Ishikawa (cell line): Measurements from ENCODE around the gene CHORDC1.

Source experiments
- CREB1 ChIP-seq: IDR thresholded peaks from 2 replicates; pipeline ENCODE4 v1.6.1; 2012; ENCODE audit warnings: low read depth
- EGR1 ChIP-seq: IDR thresholded peaks from 2 replicates; pipeline ENCODE4 v1.6.1; 2012
- EP300 ChIP-seq: IDR thresholded peaks from 2 replicates; pipeline ENCODE4 v1.6.1; 2012; ENCODE audit warnings: borderline replicate concordance
- NFIC ChIP-seq: IDR thresholded peaks from 2 replicates; pipeline ENCODE4 v1.6.1; 2012
- RAD21 ChIP-seq: IDR thresholded peaks from 2 replicates; pipeline ENCODE4 v1.6.1; 2012; ENCODE audit warnings: low read depth
- TAF1 ChIP-seq: IDR thresholded peaks from 2 replicates; pipeline ENCODE4 v1.6.1; 2012; ENCODE audit warnings: low read depth, mild to moderate bottlenecking
- TCF12 ChIP-seq: IDR thresholded peaks from 2 replicates; pipeline ENCODE4 v1.6.1; 2012; ENCODE audit warnings: low read depth
- TEAD4 ChIP-seq: IDR thresholded peaks from 2 replicates; pipeline ENCODE4 v1.6.1; 2012
- TF ChIP-seq, protein P1 (sequence below): IDR thresholded peaks from 2 replicates; pipeline ENCODE4 v1.6.1; 2012; ENCODE audit warnings: low read depth, mild to moderate bottlenecking
- TF ChIP-seq, protein P2 (sequence below): IDR thresholded peaks from 2 replicates; pipeline ENCODE4 v1.6.1; 2012
- TF ChIP-seq, protein P3 (sequence below): IDR thresholded peaks from 2 replicates; pipeline ENCODE4 v1.6.1; 2012

DNA sequence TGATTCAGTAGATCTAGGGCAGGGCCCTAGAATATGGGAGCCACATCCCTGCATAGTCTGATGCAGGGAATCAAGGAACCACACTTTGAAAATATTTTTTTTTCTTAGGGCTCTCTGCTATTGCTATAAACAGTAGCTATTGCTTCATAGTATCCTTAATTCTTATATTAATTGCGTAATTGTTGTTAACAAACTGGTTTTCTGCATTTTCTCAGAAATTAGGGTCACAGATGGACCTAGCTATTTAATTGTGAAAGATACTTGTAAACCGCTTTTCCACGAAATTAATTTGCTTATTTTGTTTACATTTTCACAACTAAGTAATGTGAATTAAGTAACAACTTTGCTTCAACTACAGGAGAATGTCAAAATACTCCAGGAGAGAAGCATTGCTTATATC lies 54.3 kb downstream of the CHORDC1 start:
- TF ChIP-seq EP300 (no peak), CREB1 (no peak), TAF1 (no peak), TCF12 (no peak), RAD21 (no peak), TEAD4 (no peak), NFIC (no peak), EGR1 (no peak)
- TF ChIP-seq, protein P1, sequence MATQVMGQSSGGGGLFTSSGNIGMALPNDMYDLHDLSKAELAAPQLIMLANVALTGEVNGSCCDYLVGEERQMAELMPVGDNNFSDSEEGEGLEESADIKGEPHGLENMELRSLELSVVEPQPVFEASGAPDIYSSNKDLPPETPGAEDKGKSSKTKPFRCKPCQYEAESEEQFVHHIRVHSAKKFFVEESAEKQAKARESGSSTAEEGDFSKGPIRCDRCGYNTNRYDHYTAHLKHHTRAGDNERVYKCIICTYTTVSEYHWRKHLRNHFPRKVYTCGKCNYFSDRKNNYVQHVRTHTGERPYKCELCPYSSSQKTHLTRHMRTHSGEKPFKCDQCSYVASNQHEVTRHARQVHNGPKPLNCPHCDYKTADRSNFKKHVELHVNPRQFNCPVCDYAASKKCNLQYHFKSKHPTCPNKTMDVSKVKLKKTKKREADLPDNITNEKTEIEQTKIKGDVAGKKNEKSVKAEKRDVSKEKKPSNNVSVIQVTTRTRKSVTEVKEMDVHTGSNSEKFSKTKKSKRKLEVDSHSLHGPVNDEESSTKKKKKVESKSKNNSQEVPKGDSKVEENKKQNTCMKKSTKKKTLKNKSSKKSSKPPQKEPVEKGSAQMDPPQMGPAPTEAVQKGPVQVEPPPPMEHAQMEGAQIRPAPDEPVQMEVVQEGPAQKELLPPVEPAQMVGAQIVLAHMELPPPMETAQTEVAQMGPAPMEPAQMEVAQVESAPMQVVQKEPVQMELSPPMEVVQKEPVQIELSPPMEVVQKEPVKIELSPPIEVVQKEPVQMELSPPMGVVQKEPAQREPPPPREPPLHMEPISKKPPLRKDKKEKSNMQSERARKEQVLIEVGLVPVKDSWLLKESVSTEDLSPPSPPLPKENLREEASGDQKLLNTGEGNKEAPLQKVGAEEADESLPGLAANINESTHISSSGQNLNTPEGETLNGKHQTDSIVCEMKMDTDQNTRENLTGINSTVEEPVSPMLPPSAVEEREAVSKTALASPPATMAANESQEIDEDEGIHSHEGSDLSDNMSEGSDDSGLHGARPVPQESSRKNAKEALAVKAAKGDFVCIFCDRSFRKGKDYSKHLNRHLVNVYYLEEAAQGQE, result no peak
- TF ChIP-seq, protein P2, sequence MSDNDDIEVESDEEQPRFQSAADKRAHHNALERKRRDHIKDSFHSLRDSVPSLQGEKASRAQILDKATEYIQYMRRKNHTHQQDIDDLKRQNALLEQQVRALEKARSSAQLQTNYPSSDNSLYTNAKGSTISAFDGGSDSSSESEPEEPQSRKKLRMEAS, result no peak
- TF ChIP-seq, protein P3, sequence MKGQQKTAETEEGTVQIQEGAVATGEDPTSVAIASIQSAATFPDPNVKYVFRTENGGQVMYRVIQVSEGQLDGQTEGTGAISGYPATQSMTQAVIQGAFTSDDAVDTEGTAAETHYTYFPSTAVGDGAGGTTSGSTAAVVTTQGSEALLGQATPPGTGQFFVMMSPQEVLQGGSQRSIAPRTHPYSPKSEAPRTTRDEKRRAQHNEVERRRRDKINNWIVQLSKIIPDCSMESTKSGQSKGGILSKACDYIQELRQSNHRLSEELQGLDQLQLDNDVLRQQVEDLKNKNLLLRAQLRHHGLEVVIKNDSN, result no peak
